ENCODE data around the gene ZNF526.

ZNF526 gene

DNA sequence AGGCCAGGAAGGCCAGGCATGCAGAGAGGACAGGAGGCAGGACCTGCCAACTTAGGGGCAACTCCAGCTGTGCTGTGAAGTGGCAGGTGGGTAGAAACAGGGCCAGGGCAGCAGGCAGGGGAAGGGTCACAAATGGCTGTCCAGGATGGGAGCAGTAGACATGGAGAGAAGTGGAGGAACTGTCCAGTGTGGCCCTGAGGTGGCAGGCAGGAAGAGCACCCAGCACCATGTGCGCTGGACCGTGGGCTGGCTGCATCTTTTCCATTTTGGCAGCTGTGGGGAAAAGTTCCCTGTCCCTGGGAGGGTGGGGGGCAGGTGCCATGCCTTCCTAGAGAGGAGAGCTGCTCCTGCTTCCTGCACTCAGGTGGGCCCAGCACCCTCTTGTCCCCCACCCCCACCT, 16.4 kb upstream of the ZNF526 start:
- no peaks in the 10 kb centered on the region for H3K4me1 ChIP-seq
- no peak for DNase-seq
- TF ChIP-seq, protein P1, sequence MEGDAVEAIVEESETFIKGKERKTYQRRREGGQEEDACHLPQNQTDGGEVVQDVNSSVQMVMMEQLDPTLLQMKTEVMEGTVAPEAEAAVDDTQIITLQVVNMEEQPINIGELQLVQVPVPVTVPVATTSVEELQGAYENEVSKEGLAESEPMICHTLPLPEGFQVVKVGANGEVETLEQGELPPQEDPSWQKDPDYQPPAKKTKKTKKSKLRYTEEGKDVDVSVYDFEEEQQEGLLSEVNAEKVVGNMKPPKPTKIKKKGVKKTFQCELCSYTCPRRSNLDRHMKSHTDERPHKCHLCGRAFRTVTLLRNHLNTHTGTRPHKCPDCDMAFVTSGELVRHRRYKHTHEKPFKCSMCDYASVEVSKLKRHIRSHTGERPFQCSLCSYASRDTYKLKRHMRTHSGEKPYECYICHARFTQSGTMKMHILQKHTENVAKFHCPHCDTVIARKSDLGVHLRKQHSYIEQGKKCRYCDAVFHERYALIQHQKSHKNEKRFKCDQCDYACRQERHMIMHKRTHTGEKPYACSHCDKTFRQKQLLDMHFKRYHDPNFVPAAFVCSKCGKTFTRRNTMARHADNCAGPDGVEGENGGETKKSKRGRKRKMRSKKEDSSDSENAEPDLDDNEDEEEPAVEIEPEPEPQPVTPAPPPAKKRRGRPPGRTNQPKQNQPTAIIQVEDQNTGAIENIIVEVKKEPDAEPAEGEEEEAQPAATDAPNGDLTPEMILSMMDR (IDR thresholded peaks at IDR 0.05; ENCODE audit: low read depth, low read length), result no peak
- no peaks in the 10 kb centered on the region for H3K27me3 ChIP-seq
- H3K36me3 ChIP-seq, result peaks cover 21% of the 10 kb centered on the region
- H3K4me3 ChIP-seq (ENCODE audit: low read depth, low read length), result no peak overlapping the region
- no peaks in the 10 kb centered on the region for H3K9me3 ChIP-seq

DNA sequence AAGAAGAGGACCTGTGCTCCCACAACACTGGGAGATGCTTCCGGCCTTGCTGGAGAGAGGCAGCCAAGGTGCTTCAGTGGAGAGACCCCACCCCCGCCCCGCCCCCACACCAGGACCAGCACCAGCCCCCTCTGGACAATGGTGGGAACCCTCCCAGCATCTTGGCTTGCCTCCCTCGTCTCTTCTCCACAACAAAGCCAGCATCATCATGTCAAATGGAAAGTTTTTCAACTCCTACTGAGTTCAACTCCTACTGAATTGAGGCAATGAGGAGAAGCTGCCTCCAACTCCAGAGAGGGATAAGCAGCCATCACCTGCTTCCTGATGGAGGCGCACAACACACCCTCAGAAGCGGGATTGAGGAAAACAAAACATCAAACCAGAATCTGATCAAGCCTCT, 15.4 kb upstream of the ZNF526 start:
- DNase-seq, result no peak
- H3K4me3 ChIP-seq (ENCODE audit: low read depth, low read length), result no peak overlapping the region
- no peaks in the 10 kb centered on the region for H3K27me3 ChIP-seq
- H3K36me3 ChIP-seq, result peaks cover 21% of the 10 kb centered on the region
- H3K4me1 ChIP-seq, result no peaks in the 10 kb centered on the region
- no peaks in the 10 kb centered on the region for H3K9me3 ChIP-seq
- TF ChIP-seq, protein P1 (IDR thresholded peaks at IDR 0.05; ENCODE audit: low read depth, low read length), result no peak

DNA sequence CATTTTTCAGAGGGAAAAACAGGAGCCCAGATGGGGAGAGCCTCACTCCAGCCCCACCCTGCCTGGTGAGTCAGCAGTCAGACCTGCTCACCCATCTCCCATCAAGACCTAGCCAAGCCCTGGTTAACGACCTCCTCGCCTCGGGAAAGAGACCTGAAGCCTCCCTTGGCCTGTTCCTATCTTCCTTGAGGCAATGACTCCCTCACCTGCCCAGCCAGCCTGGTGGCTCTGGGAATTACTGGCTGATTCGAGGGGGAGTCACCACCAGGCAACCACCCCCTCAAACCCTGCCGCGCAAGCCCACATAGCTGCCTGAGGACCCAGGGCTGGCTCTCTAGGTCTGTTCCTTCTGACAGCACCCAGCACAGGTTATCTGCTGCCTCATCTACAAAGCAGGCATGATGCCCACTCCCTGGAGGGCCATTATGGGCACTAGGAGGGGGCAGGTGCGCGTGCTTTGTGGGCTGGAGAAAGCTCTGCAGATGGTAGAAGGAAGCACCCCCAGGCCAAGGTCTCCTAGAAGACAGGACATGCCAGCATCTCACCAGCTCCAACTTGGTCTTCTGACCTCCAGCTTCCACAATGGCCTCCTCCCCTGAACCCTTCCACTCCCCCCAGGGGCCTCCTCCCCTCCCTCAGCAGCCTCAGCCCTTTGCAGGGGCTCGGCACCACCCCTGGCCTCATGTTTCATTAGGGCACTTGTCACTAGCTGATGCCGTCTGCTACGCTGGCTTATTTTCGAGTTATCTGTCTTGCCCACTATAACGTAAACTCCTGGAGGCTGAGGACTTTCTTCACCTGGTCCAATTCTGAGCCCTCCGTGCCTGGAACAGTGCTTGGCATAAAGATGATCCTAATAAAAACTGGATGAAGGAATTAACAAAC, 13.0 kb upstream of the ZNF526 start:
- H3K27me3 ChIP-seq, result no peaks in the 10 kb centered on the region
- H3K36me3 ChIP-seq, result peaks cover 21% of the 10 kb centered on the region
- DNase-seq, result no peak
- TF ChIP-seq, protein P1 (IDR thresholded peaks at IDR 0.05; ENCODE audit: low read depth, low read length), result no peak
- H3K9me3 ChIP-seq, result no peaks in the 10 kb centered on the region
- no peak overlapping the region for H3K4me3 ChIP-seq (ENCODE audit: low read depth, low read length)
- H3K4me1 ChIP-seq, result no peaks in the 10 kb centered on the region

DNA sequence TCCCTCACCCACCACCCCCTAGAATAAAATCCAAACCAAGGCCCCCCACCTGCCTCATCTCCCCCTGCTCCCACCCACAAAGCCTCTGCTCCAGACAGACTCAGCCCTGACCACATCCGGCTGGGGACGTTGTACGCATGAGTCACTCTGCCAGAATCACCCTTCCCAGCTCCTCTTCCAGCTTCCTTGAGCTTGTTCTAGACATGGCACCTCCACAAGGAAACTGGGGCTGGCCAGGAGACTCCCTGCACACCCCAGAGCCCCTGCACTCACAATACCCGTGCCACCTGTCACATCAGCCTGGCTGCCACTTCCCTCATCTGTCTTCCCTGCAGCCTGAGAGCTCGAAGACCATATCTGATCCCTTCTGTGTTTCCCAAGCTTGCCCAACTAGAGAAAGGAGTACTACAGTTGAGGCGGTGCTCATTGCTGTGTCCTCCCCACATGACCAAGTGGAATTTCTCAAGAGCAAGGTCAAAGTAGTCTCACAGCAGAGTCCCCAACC, 12.3 kb upstream of the ZNF526 start:
- Histone ChIP-seq H3K4me1 (no peaks in the 10 kb centered on the region), H3K27me3 (no peaks in the 10 kb centered on the region), H3K36me3 (peaks cover 21% of the 10 kb centered on the region), H3K4me3 (ENCODE audit: low read depth, low read length) (no peak overlapping the region), H3K9me3 (no peaks in the 10 kb centered on the region)
- TF ChIP-seq, protein P1 (IDR thresholded peaks at IDR 0.05; ENCODE audit: low read depth, low read length), result no peak
- no peak for DNase-seq

DNA sequence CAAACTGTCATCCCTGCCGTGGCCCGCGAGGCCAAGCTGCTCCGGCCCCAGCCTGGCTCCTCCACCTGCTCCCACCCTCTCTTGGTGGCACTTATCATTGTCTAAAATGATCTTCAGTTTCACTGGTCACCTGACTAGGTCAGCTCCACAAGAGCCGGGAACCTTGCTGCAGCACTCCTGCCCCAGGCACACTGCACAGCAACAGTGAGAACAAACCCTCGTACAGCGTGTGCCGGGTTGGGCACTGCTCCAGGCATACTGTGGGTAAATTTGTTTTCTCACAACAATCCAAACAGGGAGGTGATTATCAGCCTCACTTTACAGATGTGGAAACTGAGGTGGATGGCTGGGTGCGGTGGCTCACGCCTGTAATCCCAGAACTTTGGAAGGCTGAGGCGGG, 11.5 kb upstream of the ZNF526 start:
- peaks cover 26% of the 10 kb centered on the region for H3K36me3 ChIP-seq
- DNase-seq, result no peak

More for the DNA sequence above, 11.5 kb upstream of the ZNF526 start:
- Histone ChIP-seq H3K4me1 (no peaks in the 10 kb centered on the region), H3K4me3 (ENCODE audit: low read depth, low read length) (no peak overlapping the region), H3K9me3 (no peaks in the 10 kb centered on the region), H3K27me3 (no peaks in the 10 kb centered on the region)
- TF ChIP-seq, protein P1 (IDR thresholded peaks at IDR 0.05; ENCODE audit: low read depth, low read length), result no peak
